Osteoblast (primary cell): Measurements from ENCODE around the gene CRADD. TPM values are rescaled to one million over a fixed set of nuclear protein-coding genes. Genes with fewer than 3 reads are reported as not detected.

Experiments
- DNase-seq: peaks from one replicate; pipeline ENCODE4 v3.0.0; 2011; ENCODE audit warnings: low spot score, mixed read lengths; ENCODE audit not compliant: insufficient read length; ENCODE audit errors: missing footprints
- H2AFZ ChIP-seq: 2 replicates; pipeline ENCODE4 v1.6.0; 2011; ENCODE audit warnings: mild to moderate bottlenecking, low read length
- H3K27ac ChIP-seq: 2 replicates; pipeline ENCODE4 v1.5.1; 2011; ENCODE audit warnings: mild to moderate bottlenecking, low read depth, low read length, moderate library complexity
- H3K27me3 ChIP-seq: 2 replicates; pipeline ENCODE4 v1.6.0; 2012; ENCODE audit warnings: mild to moderate bottlenecking, control low read depth, inconsistent platforms, low read length, moderate library complexity; ENCODE audit not compliant: insufficient read depth
- H3K36me3 ChIP-seq: 2 replicates; pipeline ENCODE4 v1.5.1; 2011; ENCODE audit warnings: mild to moderate bottlenecking, low read length, control low read depth, moderate library complexity; ENCODE audit not compliant: insufficient read depth
- H3K4me1 ChIP-seq: 2 replicates; pipeline ENCODE4 v1.5.1; 2011; ENCODE audit warnings: mild to moderate bottlenecking, low read length, control low read depth, moderate library complexity; ENCODE audit not compliant: insufficient read depth
- H3K4me2 ChIP-seq: 2 replicates; pipeline ENCODE4 v1.6.0; 2011; ENCODE audit warnings: mild to moderate bottlenecking, low read length; ENCODE audit not compliant: insufficient read depth
- H3K4me3 ChIP-seq: fragments of 200-600 bp; sonication (generic); 3 replicates; pipeline ENCODE4 v1.5.1; 2012; ENCODE audit warnings: mild to moderate bottlenecking, low read length, inconsistent platforms; ENCODE audit not compliant: insufficient read depth
- H3K79me2 ChIP-seq: 2 replicates; pipeline ENCODE4 v1.6.0; 2012; ENCODE audit warnings: mild to moderate bottlenecking, low read length, control low read depth, inconsistent platforms; ENCODE audit not compliant: insufficient read depth
- H3K9me3 ChIP-seq: 2 replicates; pipeline ENCODE4 v1.5.1; 2011; ENCODE audit warnings: low read depth, low read length, control low read depth
- H4K20me1 ChIP-seq: 2 replicates; pipeline ENCODE4 v1.6.0; 2012; ENCODE audit warnings: mild to moderate bottlenecking, low read length, control low read depth; ENCODE audit not compliant: insufficient read depth
- total RNA-seq: library from RNA; depleted of rRNA; stranded (reverse); fragments of >200 nt; gene quantifications from 2 replicates; pipeline ENCODE4 v1.2.3, GENCODE V29; 2012
- TF ChIP-seq, protein P1 (sequence below): IDR thresholded peaks from 2 replicates; pipeline ENCODE4 v1.5.1; 2011; ENCODE audit warnings: mild to moderate bottlenecking, low read depth, low read length, moderate library complexity; ENCODE audit errors: extremely low read depth

The CRADD gene
- total RNA-seq, 1 donor = 15.6 TPM

DNA sequence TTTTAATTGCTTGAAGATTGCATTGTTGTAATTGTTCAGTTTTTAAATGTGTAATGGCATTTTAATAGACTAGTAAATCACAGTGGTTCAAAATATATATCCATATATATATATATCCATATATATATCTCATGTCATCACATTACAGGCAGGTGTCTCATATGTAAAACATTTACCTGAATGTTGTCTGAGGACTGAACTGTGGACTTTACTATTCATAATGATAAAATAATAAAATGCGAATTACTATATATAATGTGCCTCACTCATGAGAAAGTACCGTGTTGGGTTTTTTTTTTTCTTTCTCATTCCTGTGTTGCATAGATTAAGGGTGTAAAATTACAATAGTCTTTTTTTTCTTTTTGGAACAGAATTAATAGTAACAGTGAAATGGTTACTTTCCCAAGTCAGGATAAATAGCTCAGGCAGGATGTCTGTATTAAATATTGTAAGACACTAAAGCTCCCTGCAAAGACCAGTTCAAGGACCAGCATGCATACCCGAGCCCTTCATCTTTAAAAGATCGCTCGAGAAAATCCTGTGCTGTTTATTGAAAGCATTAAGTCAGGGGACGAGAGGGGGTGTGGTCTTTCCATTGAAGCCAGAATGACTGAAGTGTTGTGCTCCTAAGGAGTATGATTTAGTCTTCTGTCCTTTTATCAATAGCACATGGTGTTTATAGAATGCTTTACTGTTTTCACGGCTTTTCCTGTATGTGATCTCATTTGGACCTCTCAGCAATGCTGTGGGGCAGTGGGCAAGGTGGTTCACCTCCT is 173.5 kb downstream of the CRADD start:
- DNase-seq = no peak
- Histone ChIP-seq H3K9me3 (no peaks in the 10 kb centered on the region), H3K79me2 (no peaks in the 10 kb centered on the region), H3K27me3 (no peaks in the 10 kb centered on the region), H3K4me2 (no peak overlapping the region), H3K36me3 (no peaks in the 10 kb centered on the region), H2AFZ (no peak overlapping the region), H3K4me3 (no peak overlapping the region), H3K27ac (no peak overlapping the region), H3K4me1 (no peaks in the 10 kb centered on the region), H4K20me1 (no peaks in the 10 kb centered on the region)
- TF ChIP-seq, protein P1, sequence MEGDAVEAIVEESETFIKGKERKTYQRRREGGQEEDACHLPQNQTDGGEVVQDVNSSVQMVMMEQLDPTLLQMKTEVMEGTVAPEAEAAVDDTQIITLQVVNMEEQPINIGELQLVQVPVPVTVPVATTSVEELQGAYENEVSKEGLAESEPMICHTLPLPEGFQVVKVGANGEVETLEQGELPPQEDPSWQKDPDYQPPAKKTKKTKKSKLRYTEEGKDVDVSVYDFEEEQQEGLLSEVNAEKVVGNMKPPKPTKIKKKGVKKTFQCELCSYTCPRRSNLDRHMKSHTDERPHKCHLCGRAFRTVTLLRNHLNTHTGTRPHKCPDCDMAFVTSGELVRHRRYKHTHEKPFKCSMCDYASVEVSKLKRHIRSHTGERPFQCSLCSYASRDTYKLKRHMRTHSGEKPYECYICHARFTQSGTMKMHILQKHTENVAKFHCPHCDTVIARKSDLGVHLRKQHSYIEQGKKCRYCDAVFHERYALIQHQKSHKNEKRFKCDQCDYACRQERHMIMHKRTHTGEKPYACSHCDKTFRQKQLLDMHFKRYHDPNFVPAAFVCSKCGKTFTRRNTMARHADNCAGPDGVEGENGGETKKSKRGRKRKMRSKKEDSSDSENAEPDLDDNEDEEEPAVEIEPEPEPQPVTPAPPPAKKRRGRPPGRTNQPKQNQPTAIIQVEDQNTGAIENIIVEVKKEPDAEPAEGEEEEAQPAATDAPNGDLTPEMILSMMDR = no peak

DNA sequence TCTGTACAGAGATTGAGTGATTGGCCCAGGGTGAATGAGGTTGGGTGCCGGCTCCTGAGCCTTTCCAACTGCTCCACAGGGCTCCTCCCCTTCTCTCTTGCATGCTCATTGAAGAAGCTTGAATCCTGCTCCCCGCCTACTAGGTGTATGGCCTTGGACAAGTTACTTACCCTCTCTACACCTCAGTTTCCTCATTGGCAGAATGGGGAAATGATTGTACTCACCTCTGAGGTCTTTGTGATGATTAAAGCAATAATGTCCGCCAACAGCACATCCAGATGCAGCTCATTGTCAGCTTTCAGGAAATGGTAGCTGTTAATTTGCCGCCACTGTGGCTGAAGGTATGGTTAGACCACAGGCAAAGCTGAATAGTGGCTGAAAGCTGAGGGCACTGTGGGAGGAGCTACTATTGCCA is 174.1 kb downstream of the CRADD start:
- DNase-seq = no peak
- Histone ChIP-seq H4K20me1 (no peaks in the 10 kb centered on the region), H3K4me1 (no peaks in the 10 kb centered on the region), H2AFZ (no peak overlapping the region), H3K27ac (no peak overlapping the region), H3K4me2 (no peak overlapping the region), H3K27me3 (no peaks in the 10 kb centered on the region), H3K4me3 (no peak overlapping the region), H3K9me3 (no peaks in the 10 kb centered on the region), H3K79me2 (no peaks in the 10 kb centered on the region), H3K36me3 (no peaks in the 10 kb centered on the region)
- TF ChIP-seq, protein P1 = no peak

DNA sequence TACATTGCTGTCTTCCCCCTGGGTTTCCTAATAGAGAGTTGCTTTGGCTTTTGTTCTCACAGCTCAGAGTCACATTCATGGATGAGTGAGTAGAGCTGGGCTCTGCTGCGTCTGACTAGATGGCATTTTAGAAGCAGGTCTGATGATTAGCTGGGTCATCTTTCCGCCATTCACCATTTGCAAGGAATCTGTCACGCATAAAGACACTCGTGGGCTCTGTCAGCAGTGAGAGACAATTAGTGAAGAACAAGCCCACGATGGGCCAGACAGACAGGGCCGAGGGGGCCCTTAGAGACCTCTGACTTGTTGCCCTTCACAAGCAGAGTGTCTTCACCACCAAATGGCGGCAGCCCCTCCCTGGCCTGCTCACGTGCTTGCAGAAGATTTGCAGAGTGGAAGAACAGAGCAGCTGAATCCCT is 175.0 kb downstream of the CRADD start:
- Histone ChIP-seq H3K79me2 (no peaks in the 10 kb centered on the region), H3K4me3 (no peak overlapping the region), H3K27ac (no peak overlapping the region), H4K20me1 (no peaks in the 10 kb centered on the region), H3K4me2 (no peak overlapping the region), H3K36me3 (no peaks in the 10 kb centered on the region), H3K27me3 (no peaks in the 10 kb centered on the region), H2AFZ (no peak overlapping the region), H3K9me3 (no peaks in the 10 kb centered on the region), H3K4me1 (no peaks in the 10 kb centered on the region)
- TF ChIP-seq, protein P1 = no peak
- no peak for DNase-seq

DNA sequence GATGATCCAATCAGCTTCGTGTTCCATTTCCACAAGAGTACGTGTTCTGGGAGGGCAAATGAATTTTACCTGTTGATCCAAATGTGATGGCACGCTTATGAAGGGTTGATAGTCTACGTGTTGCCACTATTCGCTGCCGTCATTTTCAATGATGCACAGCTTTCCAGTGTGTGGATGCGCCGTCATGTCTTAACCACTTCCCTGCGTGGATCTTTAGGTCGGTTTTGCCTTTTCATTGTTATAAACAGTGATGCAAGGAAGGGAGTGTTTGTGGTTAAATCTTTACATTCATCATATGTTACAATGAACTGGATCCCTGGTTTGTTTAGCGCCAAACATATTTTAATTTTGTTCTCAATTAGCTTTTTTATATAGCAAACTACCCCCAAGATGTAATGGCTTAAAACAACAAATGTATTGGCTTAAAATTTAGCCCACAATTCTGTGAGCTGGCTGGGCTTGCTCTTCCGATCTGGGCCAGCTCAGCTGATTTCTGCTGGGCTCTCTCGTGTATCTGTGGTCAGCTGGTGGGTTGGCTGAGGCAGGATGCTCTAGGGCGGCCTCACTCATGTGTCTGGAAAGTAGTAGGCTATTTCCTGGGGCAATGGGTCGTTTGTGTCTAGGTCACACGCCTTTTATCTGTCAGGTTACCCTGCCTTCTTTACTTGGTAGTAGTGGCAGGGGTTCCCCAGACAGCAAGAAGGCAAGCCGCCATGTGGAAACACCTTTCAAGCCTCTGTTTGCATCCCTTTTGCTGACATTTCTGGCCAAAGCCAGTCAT is 176.7 kb downstream of the CRADD start:
- Histone ChIP-seq H4K20me1 (no peaks in the 10 kb centered on the region), H3K36me3 (no peaks in the 10 kb centered on the region), H3K27ac (no peak overlapping the region), H2AFZ (no peak overlapping the region), H3K4me1 (no peaks in the 10 kb centered on the region), H3K4me3 (no peak overlapping the region), H3K27me3 (no peaks in the 10 kb centered on the region), H3K9me3 (no peaks in the 10 kb centered on the region), H3K79me2 (no peaks in the 10 kb centered on the region), H3K4me2 (no peak overlapping the region)
- TF ChIP-seq, protein P1 = no peak
- no peak for DNase-seq
